CD4-positive, alpha-beta T cell treated with Interferon gamma for 1 hour (primary cell): ENCODE results near the gene CCL23.
"Not testable (repeated sequence)": the region's sequence is repeated elsewhere in the genome, so short reads cannot be mapped to it uniquely, and the experiment has no call there.

Experiments
- DNase-seq: peaks from one replicate; pipeline ENCODE4 v3.0.0-alpha.2; 2020

Gene CCL23

GRCh38 chr17:36002631-36003030 is 15.1 kb downstream of the CCL23 start:
- no peak for DNase-seq

- no peak for DNase-seq
Measured at GRCh38 chr17:36001862-36002603, 15.7 kb downstream of the CCL23 start.

GRCh38 chr17:36001110-36001771 is 16.5 kb downstream of the CCL23 start, which contains the start of gene CCL15:
Gene CCL15, minus strand, starts transcription at chr17:36001553. Its CDS starts 61 bp downstream, at chr17:36001492.
- no peak for DNase-seq

DNA sequence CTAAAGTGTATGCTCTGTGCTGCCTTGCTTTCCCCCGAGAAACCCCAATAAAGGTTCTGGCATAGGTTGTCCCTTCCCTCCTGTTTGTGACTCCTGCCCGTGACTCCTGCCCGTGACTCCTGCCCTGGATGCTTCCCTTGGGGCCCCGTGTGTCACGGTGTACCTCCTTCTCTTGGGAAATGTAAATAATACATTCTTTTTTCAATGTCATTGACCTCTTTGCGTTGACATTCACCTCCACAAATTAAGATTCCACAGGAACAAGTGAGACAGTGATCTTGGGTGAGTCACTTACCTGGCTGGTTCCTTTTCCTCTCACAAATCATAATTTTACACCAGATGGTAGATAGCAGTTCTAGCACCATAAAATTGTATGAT is 17.1 kb downstream of the CCL23 start:
- DNase-seq = no peak

DNA sequence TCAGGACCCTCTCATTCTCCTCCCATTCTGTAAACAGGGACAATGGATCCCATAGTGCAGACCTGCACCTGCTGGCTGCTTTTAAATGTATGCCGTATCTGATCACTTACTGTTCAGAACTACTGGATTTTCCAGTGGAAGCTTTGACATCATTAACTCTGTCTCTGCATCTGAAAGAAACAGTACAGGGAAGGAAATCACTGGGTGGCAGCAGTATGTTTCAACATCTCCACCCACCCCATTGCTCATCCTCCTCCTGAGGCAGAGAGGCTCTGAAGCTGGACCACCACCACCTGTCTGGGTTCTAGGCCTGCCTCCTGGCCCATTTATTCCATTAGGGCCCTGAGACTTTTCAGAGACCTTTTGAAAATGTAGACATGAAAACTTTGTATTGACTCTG is 19.0 kb downstream of the CCL23 start:
- DNase-seq = no peak

DNA sequence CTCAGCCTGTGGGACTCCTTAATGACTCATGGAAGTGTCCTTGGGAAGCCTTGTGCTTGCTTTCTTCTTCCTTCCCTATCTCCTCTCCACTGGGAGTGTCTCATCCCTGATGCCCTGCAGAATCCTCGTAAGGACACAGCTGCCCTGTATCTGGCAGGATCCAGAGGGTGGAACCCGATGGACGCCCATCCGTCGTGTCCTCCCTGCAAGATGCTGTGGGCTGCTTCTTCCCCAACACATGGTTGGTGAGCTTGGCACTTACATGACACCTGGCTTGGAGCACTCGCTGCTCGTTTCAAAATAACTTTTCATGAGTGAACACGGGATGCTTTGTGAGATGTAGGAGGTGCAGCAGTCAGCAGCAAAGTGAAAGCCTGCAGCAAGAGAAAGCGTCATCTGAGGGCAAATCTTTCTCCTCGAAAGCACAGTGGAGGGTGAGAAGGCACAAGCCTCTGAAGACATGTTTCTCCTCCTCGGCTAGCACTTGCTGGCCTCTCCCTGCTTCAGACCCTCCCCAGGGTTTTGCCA is 19.7 kb downstream of the CCL23 start:
- DNase-seq = no peak

DNA sequence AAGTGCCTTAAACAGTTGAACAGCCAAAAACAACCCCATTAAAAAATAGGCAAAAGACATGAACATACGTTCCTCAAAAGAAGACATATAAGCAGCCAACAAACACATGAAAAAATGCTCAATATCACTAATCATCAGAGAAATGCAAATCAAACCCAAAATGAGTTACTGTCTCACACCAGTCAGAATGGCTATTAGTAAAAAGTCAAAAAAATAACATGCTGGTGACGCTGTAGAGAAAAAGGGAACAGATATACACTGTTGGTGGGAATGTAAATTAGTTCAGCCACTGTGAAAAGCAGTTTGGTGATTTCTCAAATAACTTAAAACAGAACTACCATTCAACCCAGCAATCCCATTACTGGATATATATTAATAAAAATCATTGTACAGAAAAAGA is 22.4 kb downstream of the CCL23 start:
- not testable (repeated sequence) for DNase-seq

DNA sequence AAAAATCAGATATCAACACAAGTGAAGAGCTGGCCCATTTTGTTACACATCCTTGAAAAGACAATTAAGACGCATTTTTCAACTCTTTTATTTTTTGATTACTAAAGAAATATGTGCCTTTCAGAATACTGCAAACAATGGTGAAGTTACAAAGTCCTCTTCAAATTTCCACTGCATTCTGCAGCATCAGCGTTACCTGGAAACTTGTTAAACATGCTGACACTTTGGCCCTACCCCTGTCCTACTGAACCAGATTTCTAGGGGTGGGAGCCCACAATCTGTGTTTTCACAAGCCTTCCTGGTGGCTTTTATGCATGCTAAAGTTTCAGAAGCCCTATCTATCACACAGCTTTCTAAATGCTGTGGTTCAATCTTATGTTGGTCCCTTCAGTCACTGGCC is 26.7 kb downstream of the CCL23 start:
- no peak for DNase-seq

DNA sequence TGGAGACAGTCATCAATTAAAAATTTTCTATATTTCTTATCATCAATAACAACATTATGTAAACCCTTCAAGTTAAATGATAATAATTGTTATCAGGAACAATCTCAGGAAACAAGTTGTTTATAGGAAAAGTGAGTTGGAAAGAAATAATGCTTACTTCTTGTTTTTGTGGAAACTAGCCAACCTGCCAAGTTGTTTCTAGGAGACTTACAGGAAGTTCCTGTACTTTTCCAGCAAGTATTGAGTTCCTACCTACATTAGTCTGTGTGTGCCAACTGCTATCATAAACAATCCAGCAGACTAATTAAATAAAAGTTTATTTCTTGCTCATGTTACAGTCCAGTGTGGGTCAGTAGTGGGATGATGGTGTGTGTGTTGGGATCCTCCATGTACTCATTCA is 29.6 kb downstream of the CCL23 start:
- no peak for DNase-seq

DNA sequence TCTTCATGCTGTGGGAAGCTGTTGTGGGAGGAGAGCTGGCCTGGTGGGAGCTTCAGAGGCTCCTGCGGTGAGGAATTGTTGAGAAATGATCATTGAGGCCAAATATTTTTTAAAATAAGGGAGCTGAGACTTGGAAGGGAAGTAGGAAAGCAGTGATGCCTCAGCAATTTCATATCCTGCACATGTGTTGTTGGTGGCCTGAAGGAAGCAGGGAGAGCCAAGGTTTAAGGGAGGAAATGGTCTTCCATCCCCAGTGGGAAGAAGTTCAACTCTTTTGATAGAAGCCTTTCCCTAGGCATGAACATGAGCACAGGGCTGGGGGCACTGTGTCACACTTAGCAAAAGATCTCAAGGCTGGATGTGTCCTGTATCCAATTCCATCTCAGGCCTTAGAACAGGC is 31.1 kb downstream of the CCL23 start, which contains the start of gene CCL14:
Gene CCL14, minus strand, starts transcription at position 87 of the 400 bp plus-strand sequence. Its CDS starts 80 bp downstream, at position 7.
- no peak for DNase-seq

DNA sequence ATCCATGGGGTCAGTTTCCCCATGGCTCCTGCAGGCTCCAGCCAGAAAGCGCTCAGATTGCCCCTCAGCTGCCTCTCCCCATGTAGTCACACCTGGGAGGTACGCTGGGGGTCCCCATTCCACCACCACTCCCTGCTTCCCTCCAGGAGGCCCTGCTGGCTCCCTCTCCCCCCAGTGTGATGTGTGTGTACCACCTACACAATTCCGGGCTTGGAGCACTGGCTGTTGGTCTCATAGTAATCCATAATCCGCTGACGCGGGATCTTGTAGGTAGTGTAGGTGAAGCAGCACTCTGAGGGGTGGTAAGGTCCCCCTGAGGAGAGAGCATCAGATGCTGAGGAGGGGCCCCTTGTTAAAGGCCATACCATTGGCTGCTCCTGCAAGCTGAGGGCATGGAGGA is 33.6 kb downstream of the CCL23 start:
- no peak for DNase-seq

- no peak for DNase-seq
Measured at GRCh38 chr17:35982409-35983191, 35.2 kb downstream of the CCL23 start.

DNA sequence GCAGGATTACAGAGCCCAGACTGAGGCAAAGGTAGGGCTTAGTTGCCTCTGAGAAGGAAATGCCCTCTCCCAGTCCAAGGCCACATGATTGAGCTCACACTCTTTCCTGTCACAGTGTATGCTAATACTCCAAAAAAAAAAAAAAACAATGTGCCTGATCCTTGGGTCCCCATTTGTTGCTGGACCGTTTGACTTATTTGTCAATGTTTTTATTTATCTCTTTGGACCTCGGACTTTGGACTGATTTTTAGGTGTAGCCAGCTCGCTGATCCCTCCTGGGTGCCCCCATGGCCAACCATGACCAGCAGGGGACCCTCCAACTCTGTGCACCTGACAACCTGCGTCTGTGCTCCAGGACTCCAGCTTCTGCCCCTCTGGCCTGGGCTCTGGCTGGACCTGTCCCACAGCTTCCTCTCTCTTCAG is 35.9 kb downstream of the CCL23 start:
- no peak for DNase-seq

GRCh38 chr17:35981246-35981645 is 36.5 kb downstream of the CCL23 start, which contains the start of gene CCL16:
Gene CCL16, minus strand, starts transcription at chr17:35981497. Its CDS starts 77 bp downstream, at chr17:35981420.
- no peak for DNase-seq

DNA sequence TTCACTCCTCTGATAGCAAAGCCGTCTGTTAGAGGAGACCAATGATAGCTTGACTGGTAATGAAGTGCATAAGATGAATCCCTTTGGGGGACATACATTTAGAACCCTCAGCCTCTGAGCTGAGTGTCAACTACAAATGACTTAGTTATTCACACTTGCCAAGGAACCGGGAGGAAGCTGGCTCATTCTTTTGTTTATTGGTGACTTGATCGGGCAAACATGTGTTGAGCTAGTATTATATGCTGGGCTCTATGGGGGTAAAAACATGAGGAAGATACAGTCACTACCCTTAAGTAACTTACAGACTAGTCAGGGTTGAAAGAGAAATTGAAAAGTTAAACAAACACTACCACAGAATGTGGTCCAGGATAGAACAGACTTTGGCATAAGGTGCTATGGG is 39.4 kb downstream of the CCL23 start:
- no peak for DNase-seq

- DNase-seq = no peak
Measured at GRCh38 chr17:35977509-35977908, 40.3 kb downstream of the CCL23 start.

GRCh38 chr17:35973333-35974260 is 44.2 kb downstream of the CCL23 start:
- DNase-seq = no peak

GRCh38 chr17:35972945-35973332 is 44.8 kb downstream of the CCL23 start:
- DNase-seq = no peak

- DNase-seq = no peak
Measured at GRCh38 chr17:35972535-35972934, 45.2 kb downstream of the CCL23 start.

GRCh38 chr17:35972066-35972465 is 45.7 kb downstream of the CCL23 start:
- DNase-seq = no peak

DNA sequence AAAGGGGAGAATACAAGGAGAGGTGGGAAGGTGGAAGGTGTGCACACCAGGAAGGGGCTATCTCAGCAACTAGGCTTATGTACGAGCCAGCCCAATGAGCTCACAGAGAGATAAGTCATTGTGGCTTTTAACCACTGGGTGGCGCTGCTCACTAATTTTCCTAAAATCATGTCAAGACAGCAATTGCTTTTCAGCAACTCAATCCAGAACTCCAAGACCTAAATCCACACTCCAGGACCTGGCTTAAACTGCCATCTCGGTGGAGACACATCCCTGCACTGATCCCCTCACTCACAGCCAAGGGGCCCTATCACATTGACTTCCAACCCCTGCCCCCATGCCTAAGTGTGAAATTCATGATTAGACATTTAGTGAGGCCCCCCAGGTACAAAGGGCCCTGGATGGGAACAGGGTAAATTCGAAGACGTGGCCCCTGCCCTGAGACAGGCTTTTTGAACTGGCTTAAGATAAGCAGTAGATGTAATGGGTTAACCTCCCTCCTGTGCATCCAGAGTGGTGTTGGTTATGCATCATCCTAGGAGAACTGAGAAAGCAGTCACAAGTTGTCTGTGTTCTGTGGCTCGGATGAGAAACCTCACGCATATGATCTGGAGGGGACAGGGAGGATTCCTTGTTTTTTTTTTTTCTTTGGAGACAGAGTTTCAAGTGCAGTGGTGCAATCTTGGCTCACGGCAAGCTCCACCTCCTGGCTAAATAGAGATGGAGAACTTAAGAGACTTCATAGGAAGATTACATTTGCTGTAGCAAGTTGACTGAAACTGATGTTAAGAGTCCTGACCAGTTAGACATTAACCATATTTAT is 48.0 kb downstream of the CCL23 start:
- DNase-seq = peak; percentile 61
